Measurements from ENCODE around the gene IGSF9B.

Gene IGSF9B

DNA sequence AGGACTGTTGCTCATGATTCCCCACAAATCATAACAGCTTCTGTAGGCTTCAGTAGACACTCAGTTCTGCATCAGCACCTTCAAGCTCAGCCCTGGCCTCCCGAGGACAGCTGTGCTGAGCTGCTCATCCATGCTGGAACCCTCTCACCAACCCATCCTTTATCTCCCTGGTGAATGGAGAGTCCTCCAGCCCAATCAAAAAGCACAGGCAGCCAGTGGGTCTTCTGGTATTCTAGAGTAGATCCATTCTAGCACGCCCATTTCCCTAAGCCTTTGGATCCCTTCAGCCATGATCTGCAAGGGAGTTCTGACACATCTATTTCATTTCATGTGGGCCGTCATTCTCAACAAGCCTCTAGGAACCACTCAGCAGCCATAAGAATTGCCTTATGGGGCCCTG lies 66.9 kb downstream of the IGSF9B start:
- TF ChIP-seq, protein P1, sequence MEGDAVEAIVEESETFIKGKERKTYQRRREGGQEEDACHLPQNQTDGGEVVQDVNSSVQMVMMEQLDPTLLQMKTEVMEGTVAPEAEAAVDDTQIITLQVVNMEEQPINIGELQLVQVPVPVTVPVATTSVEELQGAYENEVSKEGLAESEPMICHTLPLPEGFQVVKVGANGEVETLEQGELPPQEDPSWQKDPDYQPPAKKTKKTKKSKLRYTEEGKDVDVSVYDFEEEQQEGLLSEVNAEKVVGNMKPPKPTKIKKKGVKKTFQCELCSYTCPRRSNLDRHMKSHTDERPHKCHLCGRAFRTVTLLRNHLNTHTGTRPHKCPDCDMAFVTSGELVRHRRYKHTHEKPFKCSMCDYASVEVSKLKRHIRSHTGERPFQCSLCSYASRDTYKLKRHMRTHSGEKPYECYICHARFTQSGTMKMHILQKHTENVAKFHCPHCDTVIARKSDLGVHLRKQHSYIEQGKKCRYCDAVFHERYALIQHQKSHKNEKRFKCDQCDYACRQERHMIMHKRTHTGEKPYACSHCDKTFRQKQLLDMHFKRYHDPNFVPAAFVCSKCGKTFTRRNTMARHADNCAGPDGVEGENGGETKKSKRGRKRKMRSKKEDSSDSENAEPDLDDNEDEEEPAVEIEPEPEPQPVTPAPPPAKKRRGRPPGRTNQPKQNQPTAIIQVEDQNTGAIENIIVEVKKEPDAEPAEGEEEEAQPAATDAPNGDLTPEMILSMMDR (IDR thresholded peaks at IDR 0.05), result no peak

DNA sequence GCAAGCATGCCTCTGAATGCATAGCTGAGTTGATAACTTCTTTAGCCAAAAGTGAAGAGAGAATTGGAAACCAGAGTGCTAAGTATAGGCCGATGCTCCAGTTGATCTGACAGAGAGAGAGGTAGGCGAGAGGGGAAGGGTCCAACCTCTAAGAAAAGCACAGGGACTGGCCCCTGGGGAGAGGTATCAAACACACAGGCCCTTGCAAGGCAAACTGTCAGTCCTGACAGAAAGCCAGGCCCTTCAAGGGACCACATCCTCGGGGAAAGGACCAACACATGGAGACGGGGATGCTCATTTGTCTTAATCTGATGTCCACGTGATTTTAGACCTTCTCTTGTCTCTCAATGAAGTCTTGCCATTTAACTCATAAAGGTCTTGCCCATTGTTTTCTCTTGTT lies 67.6 kb downstream of the IGSF9B start:
- TF ChIP-seq, protein P1 (IDR thresholded peaks at IDR 0.05), result no peak

DNA sequence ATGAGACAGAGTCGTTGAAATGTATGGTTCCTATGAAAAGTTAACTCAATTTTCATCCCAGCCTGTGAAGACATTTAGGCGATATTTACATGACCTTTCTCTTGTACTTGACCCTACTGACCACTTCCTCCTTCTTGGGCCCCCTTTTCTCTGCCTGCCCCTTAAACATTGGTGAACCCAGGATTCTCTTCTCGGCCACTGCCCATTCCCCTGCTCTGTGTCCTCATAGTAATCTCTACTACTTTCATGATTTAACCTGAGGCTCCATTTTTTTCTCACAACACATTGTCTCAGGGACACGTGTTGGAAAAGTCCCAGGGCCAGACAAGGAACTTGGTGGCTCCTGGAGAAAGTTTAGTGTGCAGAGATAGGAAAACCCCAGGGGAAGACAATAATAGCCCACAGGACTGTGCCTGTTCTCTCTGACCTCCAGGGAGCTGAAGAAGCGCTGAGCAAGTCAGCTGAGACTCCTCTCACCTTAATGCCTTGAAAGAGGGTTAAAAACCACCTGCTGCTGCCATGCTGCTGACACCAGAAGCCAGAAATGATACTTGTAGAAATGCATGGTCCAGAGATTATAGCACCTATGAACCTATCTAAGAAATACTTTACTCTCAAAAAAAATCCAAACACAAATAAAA lies 69.0 kb downstream of the IGSF9B start:
- TF ChIP-seq, protein P1 (IDR thresholded peaks at IDR 0.05), result no peak

DNA sequence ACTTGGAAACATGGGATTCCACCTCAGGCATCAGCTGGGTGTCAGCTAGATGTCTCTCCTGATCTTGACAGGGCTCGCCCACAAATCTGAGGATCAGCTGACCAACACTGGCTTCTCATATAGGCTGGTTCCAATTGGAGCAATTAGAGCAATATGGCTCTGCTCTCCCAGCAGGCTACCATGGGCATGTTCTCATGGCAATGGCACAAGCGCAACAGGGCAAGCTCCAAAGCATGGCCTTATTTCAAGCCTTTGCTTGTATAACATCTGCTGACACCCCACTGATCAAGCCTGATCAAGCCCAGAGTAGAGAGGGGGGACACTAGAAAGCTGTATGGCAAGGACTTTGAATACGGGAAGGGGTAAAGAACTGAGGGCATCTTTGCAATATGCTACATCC lies 70.7 kb downstream of the IGSF9B start:
- TF ChIP-seq, protein P1 (IDR thresholded peaks at IDR 0.05), result no peak

DNA sequence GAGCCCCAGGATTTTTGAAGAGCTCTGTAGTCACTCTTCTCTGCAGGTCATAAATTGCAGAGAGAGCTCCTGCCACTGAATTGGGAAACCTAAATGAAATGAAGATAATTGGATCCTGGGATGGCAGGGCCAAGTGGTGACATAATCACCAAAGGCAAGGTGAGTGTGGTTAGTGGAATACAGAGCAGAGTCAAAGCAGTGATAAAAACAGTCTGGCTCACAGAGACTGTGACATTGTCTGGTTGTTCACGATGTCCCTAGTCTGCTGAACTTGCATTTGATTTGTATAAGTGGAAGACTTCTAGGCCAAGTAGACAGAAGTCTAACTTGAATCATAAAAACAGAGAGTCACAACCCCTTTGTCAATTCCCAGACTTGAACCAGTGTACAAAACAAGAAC lies 84.6 kb downstream of the IGSF9B start:
- TF ChIP-seq, protein P1 (IDR thresholded peaks at IDR 0.05), result no peak

DNA sequence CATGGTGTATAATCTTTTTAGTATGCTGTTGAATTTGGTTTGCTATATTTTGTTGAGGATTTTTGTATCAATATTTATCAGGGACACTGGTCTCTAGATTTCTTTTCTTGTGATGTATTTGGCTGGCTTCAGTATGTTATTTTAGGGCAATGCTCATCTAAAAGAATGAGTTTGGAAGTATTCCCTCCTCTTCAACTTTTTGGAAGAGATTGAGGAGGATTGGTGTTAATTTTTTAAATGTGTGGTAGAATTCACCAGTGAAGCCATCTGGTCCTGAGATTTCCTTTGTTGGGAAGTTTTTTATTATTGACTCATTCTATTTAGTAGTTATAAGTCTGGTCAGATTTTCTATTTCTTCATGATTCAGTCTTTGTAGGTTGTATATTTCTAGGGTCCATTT lies 89.3 kb downstream of the IGSF9B start:
- TF ChIP-seq, protein P1 (IDR thresholded peaks at IDR 0.05), result no peak

DNA sequence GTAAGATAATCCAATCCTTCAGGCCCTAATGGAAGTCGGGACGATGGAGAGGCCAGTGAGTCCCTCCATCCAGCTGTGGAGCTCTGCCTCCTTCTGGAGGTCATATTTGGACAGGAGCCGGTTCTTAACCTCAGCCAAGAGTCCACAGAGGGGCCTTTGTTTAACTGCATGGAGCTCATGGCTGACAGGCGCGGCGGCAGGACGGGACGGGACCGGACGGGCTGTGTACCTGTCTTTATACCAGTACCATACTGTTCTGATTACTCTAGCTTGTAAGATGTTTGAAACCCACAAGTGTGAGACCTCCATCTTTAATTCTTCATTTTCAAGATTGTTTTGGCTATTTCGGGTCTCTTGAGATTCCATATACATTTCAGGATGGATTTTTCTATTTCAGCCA lies 91.3 kb downstream of the IGSF9B start:
- TF ChIP-seq, protein P1 (IDR thresholded peaks at IDR 0.05), result no peak

DNA sequence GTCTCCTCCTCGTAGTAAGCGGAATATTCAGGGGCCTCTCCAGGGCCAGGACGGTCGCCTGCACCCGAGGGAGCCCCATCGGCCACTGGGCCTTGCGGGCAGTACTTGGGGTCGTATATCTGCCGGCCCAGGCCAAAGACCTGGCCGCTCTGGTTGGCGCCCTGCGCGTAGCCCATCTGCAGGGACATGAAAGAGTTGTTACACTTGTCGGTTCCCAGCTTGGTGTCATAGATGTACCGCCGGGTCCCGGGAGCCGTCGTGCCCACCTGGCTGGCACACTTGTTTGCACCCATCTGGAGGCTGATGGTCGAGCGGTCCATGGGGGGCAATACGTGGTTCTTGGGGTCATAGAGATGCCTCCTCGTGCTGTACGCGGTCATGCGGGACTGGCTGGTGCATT lies 92.0 kb downstream of the IGSF9B start:
- TF ChIP-seq, protein P1 (IDR thresholded peaks at IDR 0.05), result no peak

All from LNCAP (cell line).